CD8-positive, alpha-beta memory T cell (primary cell): ENCODE data around the gene PFDN2. TPM values are rescaled to one million over a fixed set of nuclear protein-coding genes. Genes with fewer than 3 reads are reported as not detected.

ENCODE experiments used
- CTCF ChIA-PET: fragments of 350-600 bp; sonication (Branson Sonifier 250); formaldehyde crosslinking; loops from one replicate; lab custom pipeline; 2021; ENCODE audit warnings: antibody characterized with exemption; lab: Charles Lee
- POLR2A ChIA-PET: fragments of 350-600 bp; sonication (Branson Sonifier 250); formaldehyde crosslinking; loops from one replicate; lab custom pipeline; 2021; ENCODE audit warnings: antibody characterized with exemption; lab: Charles Lee
- DNase-seq, 5 donors: peaks; one replicate each; pipeline versions ENCODE4 v3.0.0 to v3.0.0-alpha.2; 2020 to 2022; ENCODE audit warnings: mixed read lengths in 1 of 5
- H3K27ac ChIP-seq: one replicate; pipeline ENCODE4 v1.7.0; 2013; ENCODE audit warnings: low read depth, mild to moderate bottlenecking, low read length, moderate library complexity
- H3K27me3 ChIP-seq: 2 replicates; pipeline ENCODE4 v1.7.0; 2013; ENCODE audit warnings: low read length, mild to moderate bottlenecking; ENCODE audit not compliant: insufficient read depth, poor library complexity, severe bottlenecking
- H3K36me3 ChIP-seq: 2 replicates; pipeline ENCODE4 v1.7.0; 2013; ENCODE audit warnings: mild to moderate bottlenecking, low read length, moderate library complexity; ENCODE audit not compliant: insufficient read depth
- H3K4me1 ChIP-seq: 2 replicates; pipeline ENCODE4 v1.7.0; 2013; ENCODE audit warnings: mild to moderate bottlenecking, low read length, moderate library complexity; ENCODE audit not compliant: insufficient read depth
- H3K4me3 ChIP-seq: 2 replicates; pipeline ENCODE4 v1.7.0; 2013; ENCODE audit warnings: mild to moderate bottlenecking, low read length
- H3K9me3 ChIP-seq: 2 replicates; pipeline ENCODE4 v1.7.0; 2013; ENCODE audit warnings: mild to moderate bottlenecking, low read length
- H3K27ac Mint-ChIP-seq, 8 donors: one replicate each; pipeline ENCODE4 v1.8.0; 2020 to 2021; ENCODE audit warnings: mixed read lengths in 8 of 8, mild to moderate bottlenecking in 6 of 8, inconsistent platforms in 3 of 8, moderate library complexity in 3 of 8
- H3K27me3 Mint-ChIP-seq, 2 donors: one replicate each; pipeline ENCODE4 v1.8.0; 2020 to 2021; ENCODE audit warnings: mixed read lengths in 2 of 2, mild to moderate bottlenecking in 1 of 2, moderate library complexity in 1 of 2
- H3K36me3 Mint-ChIP-seq, 3 donors: one replicate each; pipeline ENCODE4 v1.8.0; 2020 to 2021; ENCODE audit warnings: mixed read lengths in 3 of 3, inconsistent platforms in 1 of 3, mild to moderate bottlenecking in 1 of 3
- H3K4me1 Mint-ChIP-seq, 3 donors: one replicate each; pipeline ENCODE4 v1.8.0; 2020 to 2021; ENCODE audit warnings: mixed read lengths in 3 of 3, inconsistent platforms in 1 of 3, mild to moderate bottlenecking in 1 of 3
- H3K4me3 Mint-ChIP-seq, 7 donors: one replicate each; pipeline ENCODE4 v1.8.0; 2020 to 2021; ENCODE audit warnings: mixed read lengths in 7 of 7, mild to moderate bottlenecking in 6 of 7, moderate library complexity in 4 of 7, inconsistent platforms in 2 of 7
- H3K9me3 Mint-ChIP-seq, 5 donors: one replicate each; pipeline ENCODE4 v1.8.0; 2020 to 2022; ENCODE audit warnings: mixed read lengths in 5 of 5, mild to moderate bottlenecking in 3 of 5, moderate library complexity in 2 of 5, inconsistent platforms in 1 of 5
- polyA plus RNA-seq: library from polyadenylated mRNA; unstranded; fragments of 300-500 nt; fragmentation: Illumina TruSeq; gene quantifications from one replicate; pipeline ENCODE4 v1.2.3, GENCODE V29; 2021
- total RNA-seq, 2 experiments: library from RNA; stranded (reverse); gene quantifications; one replicate each; pipeline ENCODE4 v1.2.3, GENCODE V29; 2021

Gene PFDN2
- total and polyA plus RNA-seq, 3 experiments from 2014 or later, result 96.4 to 142 (median 133) TPM

DNA sequence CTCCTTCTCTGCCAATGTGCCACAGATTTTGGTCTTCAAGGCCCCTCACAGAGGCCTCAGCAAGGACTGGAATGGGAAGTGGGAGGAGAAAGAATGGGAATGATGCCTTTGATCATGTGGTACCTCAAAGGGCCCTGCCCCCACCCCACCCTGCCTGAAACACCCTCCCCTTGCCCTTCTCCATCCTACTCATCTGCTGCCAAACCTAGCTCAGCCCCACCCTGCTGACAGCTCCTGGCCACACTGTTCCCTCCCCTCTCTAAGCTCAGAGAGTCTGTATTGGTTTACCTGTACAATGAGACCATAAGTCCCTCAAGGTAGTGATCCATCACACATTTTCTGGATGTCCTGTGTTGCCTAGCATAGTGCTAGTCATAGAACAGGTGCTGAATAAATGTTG lies 41.4 kb downstream of the PFDN2 start:
- DNase-seq, result no peak
- ChIA-PET CTCF (interaction anchor here (2.1 kb wide), 1 partner anchor 21 kb away, joined by 7 read pairs; the partner anchor contains the start of gene KLHDC9), POLR2A (no interaction called here)

DNA sequence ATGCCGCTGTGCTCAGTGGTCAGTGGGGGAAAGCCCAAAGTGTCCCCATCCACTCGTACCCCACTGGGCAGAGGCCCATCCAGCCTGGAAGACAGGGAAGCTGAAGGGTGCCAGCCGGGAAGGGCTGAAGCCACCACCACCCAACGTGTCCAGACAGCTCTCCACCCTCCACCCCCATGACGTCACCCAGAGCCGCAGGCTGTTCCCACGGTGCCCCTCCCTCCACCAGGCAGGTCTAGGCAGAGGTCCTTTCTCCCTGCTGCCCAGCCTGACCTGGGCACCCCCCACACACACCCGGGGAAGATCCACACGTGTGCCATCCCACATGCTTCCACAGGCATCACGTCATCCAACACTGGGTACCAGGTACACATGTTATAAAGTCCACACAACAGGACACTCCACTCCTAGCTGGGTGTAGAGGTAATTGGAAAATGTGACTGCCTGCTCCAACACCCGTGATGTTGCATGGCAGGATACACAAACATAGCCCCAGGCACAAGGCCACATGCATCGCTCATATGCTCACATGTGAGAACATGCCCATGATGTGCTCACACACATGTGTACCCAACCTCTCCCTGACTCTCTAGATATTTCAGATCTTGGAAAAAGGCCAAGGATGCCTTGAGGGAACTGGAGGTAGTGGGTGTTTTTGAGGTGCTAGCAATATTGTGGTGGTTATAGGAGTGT lies 43.0 kb downstream of the PFDN2 start:
- Histone ChIP-seq H3K4me1 (peaks cover 24% of the 10 kb centered on the region), H3K27me3 (no peaks in the 10 kb centered on the region), H3K9me3 (no peaks in the 10 kb centered on the region), H3K27ac (no peak overlapping the region), H3K36me3 (no peaks in the 10 kb centered on the region), H3K4me3 (no peak overlapping the region)
- peak overlapping the region in 1 of 8 donors; percentile 75 for H3K27ac Mint-ChIP-seq
- ChIA-PET POLR2A (no interaction called here), CTCF (interaction anchor here (10.9 kb wide), 1 partner anchor 21 kb away, joined by 128 read pairs; the partner anchor contains the start of gene KLHDC9)
- DNase-seq, result no peak
- no peaks in the 10 kb centered on the region for H3K9me3 Mint-ChIP-seq
- no peaks in the 10 kb centered on the region for H3K36me3 Mint-ChIP-seq
- peaks cover 19 to 25% (median 24%) of the 10 kb centered on the region in 3 donors for H3K4me1 Mint-ChIP-seq
- H3K4me3 Mint-ChIP-seq, result peak overlapping the region in 1 of 7 donors; percentile 30
- H3K27me3 Mint-ChIP-seq, result peaks cover 0 to 2% of the 10 kb centered on the region in 2 donors

More for the DNA sequence above, 41.4 kb downstream of the PFDN2 start:
- no peak overlapping the region for H3K4me3 ChIP-seq
- H3K9me3 Mint-ChIP-seq, result no peaks in the 10 kb centered on the region
- no peaks in the 10 kb centered on the region for H3K9me3 ChIP-seq
- peaks cover 8% of the 10 kb centered on the region for H3K4me1 ChIP-seq
- H3K4me3 Mint-ChIP-seq, result no peak overlapping the region
- peaks cover 0 to 3% of the 10 kb centered on the region in 2 donors for H3K27me3 Mint-ChIP-seq
- H3K27ac ChIP-seq, result no peak overlapping the region
- no peak overlapping the region for H3K27ac Mint-ChIP-seq
- no peaks in the 10 kb centered on the region for H3K36me3 Mint-ChIP-seq
- H3K36me3 ChIP-seq, result no peaks in the 10 kb centered on the region
- peaks cover 8 to 10% (median 9%) of the 10 kb centered on the region in 3 donors for H3K4me1 Mint-ChIP-seq
- no peaks in the 10 kb centered on the region for H3K27me3 ChIP-seq

DNA sequence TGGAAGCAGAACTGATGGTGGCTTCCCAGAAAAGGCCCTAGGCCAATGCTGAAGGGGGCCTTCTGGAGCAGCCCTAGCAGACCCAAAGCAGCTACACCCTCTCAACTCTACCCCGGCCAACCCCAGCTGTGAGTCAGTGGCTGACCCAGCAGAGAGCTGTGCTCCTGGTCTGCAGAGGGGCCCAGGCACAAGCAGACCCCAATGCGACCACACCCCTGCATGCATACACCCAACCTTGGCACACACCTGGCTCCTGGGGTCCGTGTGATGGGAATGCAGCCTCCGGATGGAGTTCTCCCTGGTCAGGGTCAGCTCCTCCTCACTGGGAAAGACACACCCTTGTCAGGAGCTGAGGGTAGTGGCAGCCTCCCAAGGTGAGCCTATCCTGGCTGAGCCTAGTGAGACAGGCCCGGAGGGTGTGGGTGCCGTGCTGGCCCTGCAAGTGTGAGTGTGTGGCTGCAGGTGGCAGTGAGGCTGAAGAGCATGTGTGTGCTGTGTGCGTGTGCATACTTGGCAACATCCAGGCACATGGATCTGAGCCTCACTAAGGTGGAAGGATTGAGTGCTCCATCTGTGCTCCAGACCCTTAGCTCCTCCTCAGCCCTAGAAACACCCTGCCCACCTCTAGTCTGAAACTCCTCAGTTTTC lies 44.2 kb downstream of the PFDN2 start:
- Mint-ChIP-seq H3K36me3 (peaks cover 0 to 11% (median 0%) of the 10 kb centered on the region in 3 donors), H3K27ac (peak overlapping the region in 4 of 8 donors; percentile 4 to 96 (median 40)), H3K27me3 (peaks cover 0 to 3% of the 10 kb centered on the region in 2 donors), H3K9me3 (no peaks in the 10 kb centered on the region), H3K4me3 (no peak overlapping the region), H3K4me1 (peaks cover 20 to 27% (median 26%) of the 10 kb centered on the region in 3 donors)
- no peaks in the 10 kb centered on the region for H3K36me3 ChIP-seq
- H3K27me3 ChIP-seq, result no peaks in the 10 kb centered on the region
- no peak overlapping the region for H3K4me3 ChIP-seq
- no peaks in the 10 kb centered on the region for H3K9me3 ChIP-seq
- H3K27ac ChIP-seq, result no peak overlapping the region
- DNase-seq, result no peak
- CTCF ChIA-PET, result interaction anchor here (0.6 to 10.9 kb wide), 3 partner anchors 23 to 83 kb away, joined by 3 to 128 read pairs (median 61); partner anchors contain the start of genes KLHDC9 and USF1
- POLR2A ChIA-PET, result no interaction called here
- H3K4me1 ChIP-seq, result peaks cover 24% of the 10 kb centered on the region

DNA sequence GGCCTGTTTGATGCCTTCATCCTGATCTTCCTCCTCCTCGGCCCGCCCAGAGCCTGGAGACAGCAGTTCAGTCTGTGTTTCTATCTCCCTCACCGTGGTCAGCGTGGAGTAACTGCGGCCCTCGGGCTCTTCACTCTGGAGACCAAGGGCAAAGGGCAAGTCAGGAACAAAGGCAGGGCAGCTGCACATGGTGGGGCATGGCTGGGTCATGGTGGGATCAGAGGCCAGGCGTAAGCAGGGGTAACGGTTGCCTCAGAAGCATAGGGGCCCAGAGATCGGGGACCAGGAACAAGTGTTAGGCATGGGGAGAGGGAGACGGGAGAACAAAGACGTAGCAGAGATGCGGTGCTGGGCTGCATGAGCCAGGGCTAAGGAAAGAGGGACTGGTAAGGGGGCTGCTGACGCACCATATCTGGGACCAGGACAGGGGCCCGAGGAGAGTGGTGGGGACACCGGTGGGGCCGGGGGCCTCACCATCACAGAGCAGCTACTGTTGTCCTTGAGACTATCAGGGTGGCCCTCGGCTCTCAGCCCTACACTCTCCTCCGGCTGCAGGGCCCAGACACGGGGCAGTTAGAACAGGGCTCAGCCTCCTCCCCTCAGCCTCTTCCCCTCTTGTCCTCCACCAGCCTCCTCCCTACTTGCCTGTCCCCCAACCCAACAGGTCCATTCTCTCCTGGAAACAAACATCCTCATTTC lies 44.9 kb downstream of the PFDN2 start:
- Histone ChIP-seq H3K9me3 (no peaks in the 10 kb centered on the region), H3K4me1 (peaks cover 25% of the 10 kb centered on the region), H3K27me3 (no peaks in the 10 kb centered on the region), H3K4me3 (no peak overlapping the region), H3K27ac (no peak overlapping the region), H3K36me3 (no peaks in the 10 kb centered on the region)
- Mint-ChIP-seq H3K27ac (peak overlapping the region in 4 of 8 donors; percentile 4 to 74 (median 28)), H3K36me3 (peaks cover 0 to 18% (median 0%) of the 10 kb centered on the region in 3 donors), H3K9me3 (no peaks in the 10 kb centered on the region), H3K4me1 (peaks cover 25 to 32% (median 31%) of the 10 kb centered on the region in 3 donors), H3K27me3 (peaks cover 0 to 2% of the 10 kb centered on the region in 2 donors), H3K4me3 (no peak overlapping the region)
- ChIA-PET POLR2A (no interaction called here), CTCF (interaction anchor here (0.6 to 10.9 kb wide), 5 partner anchors 23 to 83 kb away, joined by 3 to 128 read pairs (median 61); partner anchors contain the start of genes KLHDC9, TSTD1 and USF1)
- DNase-seq, result no peak

DNA sequence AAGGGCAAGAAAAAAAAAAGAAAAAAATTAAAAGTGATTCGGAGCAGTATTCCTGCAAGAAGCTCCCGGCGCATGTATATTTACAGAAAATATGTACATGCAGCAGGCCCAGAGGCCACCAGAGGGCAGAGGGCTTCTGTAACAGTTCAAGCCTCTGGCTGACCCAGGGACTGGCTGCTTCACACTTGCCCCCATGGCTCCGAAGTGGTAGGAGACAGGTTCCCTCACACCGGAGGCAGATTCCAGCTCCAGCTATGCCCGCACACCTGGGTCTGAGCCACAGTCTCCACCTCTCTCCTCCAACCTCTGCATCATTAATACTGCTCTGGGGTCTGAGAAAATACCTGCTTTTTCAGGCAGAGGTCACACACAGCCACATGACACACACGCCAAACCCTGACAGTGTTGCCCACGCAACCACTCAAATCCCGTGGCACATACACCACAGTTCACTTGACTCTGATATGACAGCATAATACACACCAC lies 45.9 kb downstream of the PFDN2 start:
- peaks cover 0 to 25% (median 1%) of the 10 kb centered on the region in 3 donors for H3K36me3 Mint-ChIP-seq
- no peaks in the 10 kb centered on the region for H3K36me3 ChIP-seq
- no peaks in the 10 kb centered on the region for H3K27me3 ChIP-seq
- H3K4me3 Mint-ChIP-seq, result peak overlapping the region in 1 of 7 donors; percentile 59
- no peak overlapping the region for H3K27ac ChIP-seq
- H3K27ac Mint-ChIP-seq, result peak overlapping the region in 7 of 8 donors; percentile 17 to 88 (median 70)
- ChIA-PET POLR2A (interaction anchor here (1.0 kb wide), 1 partner anchor 26 kb away, joined by 3 read pairs; no protein-coding TSS in a partner anchor), CTCF (interaction anchor here (0.6 to 10.9 kb wide), 13 partner anchors 10 to 94 kb away, joined by 3 to 128 read pairs (median 6); partner anchors contain the start of genes F11R, KLHDC9, NIT1 and PFDN2)
- no peaks in the 10 kb centered on the region for H3K9me3 Mint-ChIP-seq
- peak in 4 of 5 donors; percentile 24 to 66 (median 41) for DNase-seq
- H3K4me1 ChIP-seq, result peaks cover 34% of the 10 kb centered on the region
- H3K4me1 Mint-ChIP-seq, result peaks cover 33 to 42% (median 41%) of the 10 kb centered on the region in 3 donors
- H3K9me3 ChIP-seq, result no peaks in the 10 kb centered on the region
- H3K4me3 ChIP-seq, result no peak overlapping the region
- H3K27me3 Mint-ChIP-seq, result peaks cover 0 to 2% of the 10 kb centered on the region in 2 donors

DNA sequence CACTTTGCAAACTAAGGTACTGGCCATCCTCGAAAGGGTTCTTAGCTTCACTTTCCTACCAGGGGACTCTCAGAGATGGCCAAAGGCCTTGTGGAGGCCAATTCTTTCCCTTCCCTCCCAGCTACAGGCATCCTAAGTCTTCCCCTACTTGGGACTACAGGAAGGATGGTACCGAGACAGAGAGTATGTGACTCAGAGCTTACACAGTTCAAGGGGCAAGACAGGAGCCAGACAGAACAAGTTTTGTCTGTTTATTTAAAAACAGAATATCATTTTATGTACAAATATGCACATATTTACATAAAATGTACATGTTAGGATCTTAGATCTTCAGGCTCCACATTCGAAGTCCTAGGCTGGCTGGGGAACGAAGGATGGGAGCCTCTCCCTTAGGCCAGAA lies 47.1 kb downstream of the PFDN2 start:
- H3K27ac Mint-ChIP-seq, result peak overlapping the region in 7 of 8 donors; percentile 88 to 99 (median 95)
- no peaks in the 10 kb centered on the region for H3K27me3 ChIP-seq
- no peak for DNase-seq
- H3K4me1 Mint-ChIP-seq, result peaks cover 39 to 52% (median 52%) of the 10 kb centered on the region in 3 donors
- H3K4me1 ChIP-seq, result peaks cover 44% of the 10 kb centered on the region
- ChIA-PET CTCF (interaction anchor here (1.0 to 10.9 kb wide), 14 partner anchors 11 to 155 kb away, joined by 3 to 128 read pairs (median 6); partner anchors contain the start of genes KLHDC9, NIT1, PFDN2 and PPOX), POLR2A (interaction anchor here (0.6 to 3.8 kb wide), 5 partner anchors 24 to 131 kb away, joined by 3 to 81 read pairs (median 9); partner anchors contain the start of genes F11R, KLHDC9 and USF1)
- peaks cover 0 to 33% (median 6%) of the 10 kb centered on the region in 3 donors for H3K36me3 Mint-ChIP-seq
- peak overlapping the region in 2 of 7 donors; percentile 22 to 100 for H3K4me3 Mint-ChIP-seq
- peaks cover 0 to 2% of the 10 kb centered on the region in 2 donors for H3K27me3 Mint-ChIP-seq
- H3K36me3 ChIP-seq, result no peaks in the 10 kb centered on the region
- H3K9me3 ChIP-seq, result no peaks in the 10 kb centered on the region
- no peak overlapping the region for H3K27ac ChIP-seq
- H3K4me3 ChIP-seq, result no peak overlapping the region
- H3K9me3 Mint-ChIP-seq, result no peaks in the 10 kb centered on the region

DNA sequence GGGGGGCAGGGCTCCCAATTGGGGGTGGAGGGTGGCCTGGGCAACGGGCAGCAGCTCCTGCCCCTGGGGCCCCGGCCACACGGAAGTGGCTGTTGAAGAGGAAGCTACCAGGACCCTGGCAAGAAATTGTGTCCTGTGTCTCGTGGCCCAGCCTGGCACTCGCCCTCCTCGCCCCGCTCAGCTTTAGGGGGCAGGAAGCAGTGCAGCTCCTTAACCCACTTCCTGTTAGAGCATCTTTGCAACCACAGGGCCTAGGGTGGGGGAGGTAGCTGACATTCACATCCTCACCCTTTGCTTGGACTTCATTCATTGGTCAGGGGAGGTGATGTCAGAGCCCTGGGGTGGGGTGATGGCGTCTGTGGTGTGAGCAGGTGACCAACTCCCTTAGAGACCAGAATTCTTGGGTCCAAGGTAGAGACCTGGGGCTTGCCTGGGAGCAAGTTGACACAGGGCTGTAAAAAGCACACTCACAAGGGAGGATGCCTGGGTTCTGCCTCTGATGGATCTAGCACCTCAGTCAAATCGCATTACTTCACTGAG lies 48.0 kb downstream of the PFDN2 start, which contains the start of gene ARHGAP30:
ARHGAP30 (minus strand) TSS at position 161 of the 540 bp plus-strand sequence. CDS start 267 bp downstream, outside the sequence.
- Mint-ChIP-seq H3K4me3 (peak within 1 kb of the TSS; percentile 88 to 100 (median 100)), H3K36me3 (peaks cover 0 to 39% (median 6%) of the 10 kb centered on the region in 3 donors), H3K4me1 (peaks cover 46 to 60% (median 59%) of the 10 kb centered on the region in 3 donors), H3K27me3 (peaks cover 0 to 2% of the 10 kb centered on the region in 2 donors), H3K9me3 (no peaks in the 10 kb centered on the region), H3K27ac (peak within 1 kb of the TSS; percentile 88 to 99 (median 96))
- ChIA-PET CTCF (interaction anchor here (0.8 to 10.9 kb wide), 11 partner anchors 10 to 156 kb away, joined by 3 to 128 read pairs (median 8); partner anchors contain the start of genes KLHDC9, TOMM40L, TSTD1 and UFC1), POLR2A (interaction anchor here (0.7 to 3.8 kb wide), 12 partner anchors 9 to 156 kb away, joined by 3 to 81 read pairs (median 4); partner anchors contain the start of genes F11R, KLHDC9, NIT1 and PFDN2)
- no peaks in the 10 kb centered on the region for H3K27me3 ChIP-seq
- H3K27ac ChIP-seq, result peak within 1 kb of the TSS; percentile 88
- peak within 1 kb of the TSS; percentile 84 for H3K4me3 ChIP-seq
- DNase-seq, result peak; percentile 67 to 92 (median 88)
- H3K36me3 ChIP-seq, result no peaks in the 10 kb centered on the region
- H3K4me1 ChIP-seq, result peaks cover 52% of the 10 kb centered on the region
- no peaks in the 10 kb centered on the region for H3K9me3 ChIP-seq
